HFFc6 (cell line): ENCODE data around the gene NR1D2. TPM values are rescaled to one million over a fixed set of nuclear protein-coding genes. Genes with fewer than 3 reads are reported as not detected.

ENCODE experiments used
- DNase-seq: peaks from one replicate; pipeline ENCODE4 v3.0.0-alpha.2; 2018
- H3K27ac Mint-ChIP-seq: 2 replicates; pipeline ENCODE4 v1.8.0; 2020; ENCODE audit warnings: mild to moderate bottlenecking, mixed read lengths
- H3K27me3 Mint-ChIP-seq: 2 replicates; pipeline ENCODE4 v1.8.0; 2021; ENCODE audit warnings: mild to moderate bottlenecking, moderate library complexity, mixed read lengths; ENCODE audit not compliant: insufficient read depth
- H3K36me3 Mint-ChIP-seq: 2 replicates; pipeline ENCODE4 v1.8.0; 2021; ENCODE audit warnings: low read depth, mixed read lengths
- H3K4me1 Mint-ChIP-seq: 2 replicates; pipeline ENCODE4 v1.8.0; 2020; ENCODE audit warnings: low read depth, mixed read lengths
- H3K4me3 Mint-ChIP-seq: 2 replicates; pipeline ENCODE4 v1.8.0; 2020; ENCODE audit warnings: mild to moderate bottlenecking, moderate library complexity, mixed read lengths
- H3K9me3 Mint-ChIP-seq: 2 replicates; pipeline ENCODE4 v1.8.0; 2020; ENCODE audit warnings: mild to moderate bottlenecking, mixed read lengths
- total RNA-seq, 6 experiments: library from RNA; stranded (reverse); fragmentation: NEBNext Ultra II Directional; extraction: Animal tissue kit (Norgen Biotek cat#: 25700); gene quantifications; 2 replicates in 1 of 6; 3 replicates in 5 of 6; pipeline ENCODE4 v1.2.3, GENCODE V29; 2021
- TF ChIP-seq, protein P1 (sequence below): fragments of 200-600 bp; sonication (generic); IDR thresholded peaks from 2 replicates; pipeline ENCODE4 v1.5.0; 2021; ENCODE audit warnings: antibody characterized with exemption, mild to moderate bottlenecking

NR1D2 gene
- total RNA-seq, 6 experiments from 2014 or later: 36.0 to 43.7 (median 40.9) TPM

DNA sequence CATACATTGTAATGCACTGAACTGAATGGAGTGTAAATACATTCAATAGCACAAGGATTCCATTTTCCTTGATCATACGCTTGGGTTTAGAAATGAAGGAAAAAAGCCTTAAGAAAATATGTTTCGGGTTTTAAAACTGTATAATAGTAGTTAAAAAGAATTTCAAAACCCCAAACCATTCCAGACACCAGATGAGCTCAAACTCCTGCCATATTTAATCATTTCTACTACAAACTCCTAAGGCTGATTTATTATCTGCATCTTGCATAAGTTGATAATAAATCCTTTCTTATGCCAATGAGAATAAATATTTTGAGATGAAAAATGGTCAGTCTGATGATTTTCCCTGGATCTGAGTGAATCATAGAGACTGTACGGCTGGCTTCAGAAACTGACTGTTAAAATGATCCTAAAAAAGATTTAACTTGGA is 51.0 kb downstream of the NR1D2 start:
- Mint-ChIP-seq H3K27me3 (no peaks in the 10 kb centered on the region; the same call in 1 of the 2 replicates), H3K27ac (no peak overlapping the region), H3K36me3 (no peaks in the 10 kb centered on the region), H3K9me3 (no peaks in the 10 kb centered on the region), H3K4me1 (peaks cover 28% of the 10 kb centered on the region), H3K4me3 (no peak overlapping the region)
- DNase-seq: no peak
- TF ChIP-seq, protein P1, sequence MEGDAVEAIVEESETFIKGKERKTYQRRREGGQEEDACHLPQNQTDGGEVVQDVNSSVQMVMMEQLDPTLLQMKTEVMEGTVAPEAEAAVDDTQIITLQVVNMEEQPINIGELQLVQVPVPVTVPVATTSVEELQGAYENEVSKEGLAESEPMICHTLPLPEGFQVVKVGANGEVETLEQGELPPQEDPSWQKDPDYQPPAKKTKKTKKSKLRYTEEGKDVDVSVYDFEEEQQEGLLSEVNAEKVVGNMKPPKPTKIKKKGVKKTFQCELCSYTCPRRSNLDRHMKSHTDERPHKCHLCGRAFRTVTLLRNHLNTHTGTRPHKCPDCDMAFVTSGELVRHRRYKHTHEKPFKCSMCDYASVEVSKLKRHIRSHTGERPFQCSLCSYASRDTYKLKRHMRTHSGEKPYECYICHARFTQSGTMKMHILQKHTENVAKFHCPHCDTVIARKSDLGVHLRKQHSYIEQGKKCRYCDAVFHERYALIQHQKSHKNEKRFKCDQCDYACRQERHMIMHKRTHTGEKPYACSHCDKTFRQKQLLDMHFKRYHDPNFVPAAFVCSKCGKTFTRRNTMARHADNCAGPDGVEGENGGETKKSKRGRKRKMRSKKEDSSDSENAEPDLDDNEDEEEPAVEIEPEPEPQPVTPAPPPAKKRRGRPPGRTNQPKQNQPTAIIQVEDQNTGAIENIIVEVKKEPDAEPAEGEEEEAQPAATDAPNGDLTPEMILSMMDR: no peak

DNA sequence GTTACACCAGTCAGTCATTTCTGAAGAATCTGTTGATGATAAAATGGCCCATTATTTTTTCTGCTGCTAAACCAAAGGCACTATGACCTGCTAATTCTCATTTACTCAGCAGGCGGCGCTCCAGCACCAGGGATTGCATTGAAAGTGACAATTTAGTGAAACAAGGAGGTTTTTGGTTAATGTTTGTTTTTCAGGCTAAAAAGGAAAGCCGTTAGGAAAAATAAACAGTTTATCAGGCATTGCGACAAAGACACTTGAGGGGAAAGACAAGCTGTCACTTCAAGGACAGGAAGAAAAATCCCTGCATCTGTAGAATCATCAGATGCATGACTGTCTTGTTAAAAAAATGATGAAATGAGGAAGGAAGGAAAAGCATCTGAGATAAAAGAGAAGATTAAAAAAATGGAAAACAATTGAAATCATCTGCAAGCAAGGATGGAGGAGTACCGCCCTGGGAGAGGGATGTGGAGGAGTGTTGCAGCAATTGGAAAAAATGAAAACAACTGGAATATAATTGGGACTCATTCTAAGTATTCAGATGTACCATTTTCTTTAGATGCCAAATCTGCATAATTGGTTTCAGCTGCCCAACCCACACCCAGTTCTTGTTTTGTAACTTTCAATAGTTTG is 54.0 kb downstream of the NR1D2 start:
- Mint-ChIP-seq H3K4me1 (peaks cover 18% of the 10 kb centered on the region), H3K27me3 (no peaks in the 10 kb centered on the region), H3K27ac (no peak overlapping the region), H3K4me3 (0 out of 2 replicates have a peak overlapping the region, but pooled peaks have one; percentile 39), H3K9me3 (no peaks in the 10 kb centered on the region), H3K36me3 (no peaks in the 10 kb centered on the region)
- peak; percentile 57 for DNase-seq
- TF ChIP-seq, protein P1: peak; percentile 97

DNA sequence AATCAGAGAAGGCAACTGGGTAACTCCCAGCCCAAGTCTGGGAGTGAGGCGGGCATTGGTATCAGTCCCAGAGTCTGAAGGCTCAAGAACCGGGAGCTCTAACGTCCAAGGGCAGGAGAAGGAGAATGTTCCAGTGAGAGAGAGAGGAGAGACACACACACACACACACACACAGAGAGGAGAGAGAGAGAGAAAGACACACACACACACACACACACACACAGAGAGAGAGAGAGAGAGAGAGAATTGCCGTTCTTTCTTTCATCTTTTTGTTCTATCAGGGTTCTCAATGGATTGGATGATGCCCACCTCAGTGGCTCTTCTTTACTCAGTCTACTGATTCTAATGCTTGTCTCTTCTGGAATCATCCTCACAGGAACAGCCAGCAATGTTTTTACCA is 57.0 kb downstream of the NR1D2 start:
- TF ChIP-seq, protein P1: no peak
- no peaks in the 10 kb centered on the region for H3K27me3 Mint-ChIP-seq
- DNase-seq: no peak
- no peak overlapping the region for H3K27ac Mint-ChIP-seq
- peaks cover 8% of the 10 kb centered on the region for H3K4me1 Mint-ChIP-seq
- no peaks in the 10 kb centered on the region for H3K36me3 Mint-ChIP-seq
- no peaks in the 10 kb centered on the region for H3K9me3 Mint-ChIP-seq
- no peak overlapping the region for H3K4me3 Mint-ChIP-seq

DNA sequence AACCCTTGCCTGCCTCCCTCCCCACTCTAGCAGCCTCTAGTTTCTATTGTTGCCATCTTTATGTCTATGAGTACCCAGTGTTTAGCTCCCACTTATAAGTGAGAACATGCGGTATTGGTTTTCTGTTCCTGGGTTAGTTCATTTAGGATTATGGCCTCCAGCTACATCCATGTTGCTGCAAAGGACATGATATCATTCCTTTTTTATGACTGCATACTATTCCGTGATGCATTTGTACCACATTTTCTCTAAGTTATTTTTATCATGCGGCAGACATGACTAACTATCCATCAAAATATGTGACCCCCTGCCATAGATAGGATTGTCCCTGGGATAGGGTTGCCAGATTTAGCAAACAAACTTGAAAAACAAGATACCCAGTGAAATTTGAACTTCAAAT is 58.4 kb downstream of the NR1D2 start:
- Mint-ChIP-seq H3K4me3 (no peak overlapping the region), H3K27ac (no peak overlapping the region), H3K36me3 (no peaks in the 10 kb centered on the region), H3K9me3 (no peaks in the 10 kb centered on the region), H3K4me1 (peaks cover 8% of the 10 kb centered on the region), H3K27me3 (no peaks in the 10 kb centered on the region)
- TF ChIP-seq, protein P1: no peak
- DNase-seq: no peak

DNA sequence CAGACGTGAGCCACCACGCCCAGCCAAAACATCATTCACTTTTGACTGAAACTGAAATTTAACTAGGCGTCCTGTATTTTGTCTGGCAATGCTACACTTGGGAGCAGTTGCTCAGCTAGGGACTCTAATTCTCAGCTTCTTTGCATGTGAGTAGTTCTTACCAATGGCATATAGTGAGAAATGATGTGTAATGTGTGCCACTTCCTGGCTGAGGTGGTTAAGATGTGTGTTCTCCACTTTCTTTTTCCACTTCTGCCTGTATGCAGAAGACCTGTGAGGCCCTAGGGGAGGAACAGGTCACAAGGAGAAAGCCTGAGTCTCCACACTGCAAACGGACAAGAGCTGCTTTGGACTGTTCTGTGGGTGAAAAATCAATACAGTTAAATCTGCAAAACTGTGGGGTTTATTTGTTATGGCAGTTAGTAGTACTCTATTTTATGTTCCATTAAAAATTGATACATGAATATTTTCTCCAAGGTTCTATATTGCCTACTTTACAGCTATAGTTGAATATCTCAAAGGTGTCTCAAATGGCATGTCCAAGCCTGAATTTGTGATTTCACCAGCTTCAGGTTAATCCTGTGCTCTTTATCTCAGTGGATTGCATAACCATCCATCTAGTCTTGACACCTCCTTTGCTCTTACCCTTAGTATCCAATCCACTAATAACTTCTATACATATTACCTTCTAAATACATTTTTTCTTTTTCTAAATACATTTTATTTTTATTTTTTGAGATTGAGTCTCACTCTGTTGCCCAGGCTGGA is 59.3 kb downstream of the NR1D2 start:
- Mint-ChIP-seq H3K27ac (no peak overlapping the region), H3K4me1 (peaks cover 2% of the 10 kb centered on the region), H3K36me3 (no peaks in the 10 kb centered on the region), H3K9me3 (no peaks in the 10 kb centered on the region), H3K27me3 (no peaks in the 10 kb centered on the region), H3K4me3 (no peak overlapping the region)
- TF ChIP-seq, protein P1: no peak
- DNase-seq: no peak
